HCT116 (cell line): ENCODE data around the gene CCNJL. TPM values are rescaled to one million over a fixed set of nuclear protein-coding genes. Genes with fewer than 3 reads are reported as not detected.

Source experiments
- ATAC-seq: fragments of 200-7000 bp; cut with Tn5 transposase; 2 replicates; pipeline ENCODE4 v1.9.1; 2020; ENCODE audit warnings: mild to moderate bottlenecking, moderate library complexity
- BruUV-seq: library from RNA; stranded (reverse); fragments of 400-500 nt; replicated peaks from 2 replicates; lab custom pipeline; 2021; lab: Mats Ljungman, UMichigan
- CTCF ChIA-PET: fragments of 300-600 bp; sonication (Branson Sonifier 250); formaldehyde crosslinking; loops from one replicate; lab custom pipeline; 2021; ENCODE audit warnings: antibody characterized with exemption; lab: Charles Lee
- POLR2A ChIA-PET: fragments of 300-600, 350-600 bp; sonication (Branson Sonifier 250); formaldehyde crosslinking; loops from one replicate; lab custom pipeline; 2021; ENCODE audit warnings: antibody characterized with exemption; lab: Charles Lee
- RAD21 ChIA-PET, 2 experiments: fragments of 300-600 bp; sonication (Branson Sonifier 250); formaldehyde crosslinking; loops; one replicate each; lab custom pipeline; 2023; ENCODE audit warnings: low total read pairs in 2 of 2; ENCODE audit not compliant: uncharacterized antibody in 2 of 2, unreplicated experiment in 2 of 2, low non-redundant PET in 1 of 2; lab: Charles Lee
- DNase-seq: peaks from one replicate; pipeline ENCODE4 v3.0.0-alpha.2; 2010; ENCODE audit warnings: low read depth, low spot score
- H2AFZ ChIP-seq: fragments of 200-600 bp; shearing (Covaris generic), sonication (generic); 2 replicates; pipeline ENCODE4 v1.6.1; 2017; ENCODE audit warnings: low read depth, mixed run types, mixed read lengths, antibody characterized with exemption, low read length; ENCODE audit not compliant: poor library complexity, severe bottlenecking
- H3K27ac ChIP-seq: 2 replicates; pipeline ENCODE4 v1.5.1; 2012; ENCODE audit warnings: low read depth, low read length
- H3K27me3 ChIP-seq: fragments of 200-600 bp; sonication (generic); 2 replicates; pipeline ENCODE4 v1.6.1; 2016; ENCODE audit warnings: mixed run types, low read length, mixed read lengths; ENCODE audit not compliant: insufficient read depth
- H3K36me3 ChIP-seq, 2 experiments: fragments of 200-500 bp in 1 of 2; fragments of 200-600 bp in 1 of 2; sonication (Bioruptor generic) in 1 of 2; sonication (generic) in 1 of 2; 2 replicates each; pipeline versions ENCODE4 v1.5.1 to v1.6.1; 2014 to 2016; ENCODE audit warnings: low read length in 2 of 2, inconsistent platforms in 1 of 2, mixed read lengths in 1 of 2, mixed run types in 1 of 2; ENCODE audit not compliant: insufficient read depth in 2 of 2, control insufficient read depth in 1 of 2
- H3K4me1 ChIP-seq, 2 experiments: fragments of 200-600 bp in 1 of 2; sonication (generic) in 1 of 2; 2 replicates each; pipeline versions ENCODE4 v1.5.1 to v1.6.1; 2012 to 2017; ENCODE audit warnings: low read length in 2 of 2, inconsistent platforms in 1 of 2, mild to moderate bottlenecking in 1 of 2, mixed read lengths in 1 of 2, mixed run types in 1 of 2, moderate library complexity in 1 of 2; ENCODE audit not compliant: insufficient read depth in 2 of 2, control insufficient read depth in 1 of 2
- H3K4me2 ChIP-seq: fragments of 200-600 bp; sonication (generic); 2 replicates; pipeline ENCODE4 v1.6.1; 2017; ENCODE audit warnings: mixed run types, low read length, mixed read lengths
- H3K4me3 ChIP-seq, 2 experiments: fragments of 200-600 bp in 1 of 2; sonication (generic) in 1 of 2; replicated peaks in 1 of 2; 2 replicates each; pipeline ENCODE4 v1.5.1; 2011 to 2016; ENCODE audit warnings: low read length in 2 of 2, control low read depth in 1 of 2, low read depth in 1 of 2, mild to moderate bottlenecking in 1 of 2, mixed read lengths in 1 of 2, mixed run types in 1 of 2
- H3K79me2 ChIP-seq: fragments of 200-600 bp; sonication (generic); 2 replicates; pipeline ENCODE4 v1.6.1; 2017; ENCODE audit warnings: mild to moderate bottlenecking, mixed run types, low read length, moderate library complexity, mixed read lengths; ENCODE audit not compliant: insufficient read depth
- H3K9ac ChIP-seq: fragments of 200-600 bp; sonication (generic); 2 replicates; pipeline ENCODE4 v1.6.1; 2016; ENCODE audit warnings: low read length, mixed read lengths
- H3K9me2 ChIP-seq: fragments of 200-600 bp; sonication (generic), shearing (Covaris generic); 2 replicates; pipeline ENCODE4 v1.6.1; 2017; ENCODE audit warnings: mixed run types, mild to moderate bottlenecking, moderate library complexity; ENCODE audit not compliant: insufficient read depth
- H3K9me3 ChIP-seq, 2 experiments: fragments of 200-500 bp in 1 of 2; fragments of 200-600 bp in 1 of 2; sonication (Bioruptor generic) in 1 of 2; sonication (generic) in 1 of 2; 2 replicates each; pipeline ENCODE4 v1.6.1; 2014 to 2017; ENCODE audit warnings: low read length in 2 of 2, mixed read lengths in 2 of 2, inconsistent platforms in 1 of 2, low read depth in 1 of 2, mild to moderate bottlenecking in 1 of 2, mixed run types in 1 of 2, moderate library complexity in 1 of 2; ENCODE audit not compliant: control insufficient read depth in 1 of 2, insufficient read depth in 1 of 2
- H4K20me1 ChIP-seq: fragments of 200-600 bp; sonication (generic), shearing (Covaris generic); 2 replicates; pipeline ENCODE4 v1.6.1; 2017; ENCODE audit warnings: mixed run types, mild to moderate bottlenecking, moderate library complexity; ENCODE audit not compliant: insufficient read depth
- CBX3 ChIP-seq: IDR thresholded peaks from 2 replicates; pipeline ENCODE4 v1.6.1; 2012; ENCODE audit warnings: low read depth
- EGR1 ChIP-seq: IDR thresholded peaks from 2 replicates; pipeline ENCODE4 v1.6.1; 2012; ENCODE audit warnings: low read depth
- ELF1 ChIP-seq: IDR thresholded peaks from 2 replicates; pipeline ENCODE4 v1.6.1; 2012; ENCODE audit warnings: low read depth, borderline replicate concordance
- EZH2phosphoT487 ChIP-seq: fragments of 200-600 bp; IDR thresholded peaks from 2 replicates; pipeline ENCODE4 v1.6.1; 2018; ENCODE audit warnings: antibody characterized with exemption, borderline replicate concordance
- FOSL1 ChIP-seq: IDR thresholded peaks from 2 replicates; pipeline ENCODE4 v1.6.1; 2012; ENCODE audit warnings: low read depth
- POLR2AphosphoS5 ChIP-seq: IDR thresholded peaks from 2 replicates; pipeline ENCODE4 v1.6.1; 2011; ENCODE audit warnings: mild to moderate bottlenecking, low read depth, low read length, moderate library complexity
- RAD21 ChIP-seq: IDR thresholded peaks from 2 replicates; pipeline ENCODE4 v1.6.1; 2012; ENCODE audit warnings: low read depth, mild to moderate bottlenecking
- SP1 ChIP-seq: IDR thresholded peaks from 2 replicates; pipeline ENCODE4 v1.6.1; 2012; ENCODE audit warnings: low read depth
- SRF ChIP-seq: IDR thresholded peaks from 2 replicates; pipeline ENCODE4 v1.6.1; 2012; ENCODE audit warnings: low read depth
- TCF7L2 ChIP-seq: IDR thresholded peaks from 2 replicates; pipeline ENCODE4 v1.7.0; 2011; ENCODE audit warnings: borderline replicate concordance, inconsistent platforms; ENCODE audit not compliant: insufficient read depth, insufficient read length; ENCODE audit errors: extremely low read depth
- YY1 ChIP-seq: IDR thresholded peaks from 2 replicates; pipeline ENCODE4 v1.6.1; 2011; ENCODE audit warnings: low read length, low read depth, moderate library complexity, mild to moderate bottlenecking; ENCODE audit not compliant: insufficient replicate concordance; ENCODE audit errors: extremely low read depth
- ZFX ChIP-seq: fragments of 450-650 bp; IDR thresholded peaks from 2 replicates; pipeline ENCODE4 v1.6.1; 2017
- ZNF274 ChIP-seq: fragments of 200-500 bp; sonication (Bioruptor generic); IDR thresholded peaks from 2 replicates; pipeline ENCODE4 v1.6.1; 2014; ENCODE audit warnings: mild to moderate bottlenecking, low read depth, low read length, inconsistent platforms
- intact Hi-C: fragments of 100-400 bp; cut with micrococcal nuclease; formaldehyde crosslinking; loops from 2 replicates; pipeline ENCODE4 v1.10.0; 2022
- total RNA-seq: library from RNA; stranded (reverse); gene quantifications from one replicate; pipeline ENCODE4 v1.2.1, GENCODE V29; 2021; ENCODE audit not compliant: unreplicated experiment
- TF ChIP-seq, protein P1 (sequence below): IDR thresholded peaks from 2 replicates; pipeline ENCODE4 v1.6.1; 2012
- TF ChIP-seq, protein P2 (sequence below): IDR thresholded peaks from 2 replicates; pipeline ENCODE4 v1.6.1; 2011; ENCODE audit warnings: mild to moderate bottlenecking, low read length, moderate library complexity; ENCODE audit not compliant: insufficient replicate concordance; ENCODE audit errors: extremely low read depth
- TF ChIP-seq, protein P3 (sequence below): IDR thresholded peaks from 2 replicates; pipeline ENCODE4 v1.6.1; 2012

The CCNJL gene
- total RNA-seq, 1 experiment from 2014 or later: 2.9 TPM

DNA sequence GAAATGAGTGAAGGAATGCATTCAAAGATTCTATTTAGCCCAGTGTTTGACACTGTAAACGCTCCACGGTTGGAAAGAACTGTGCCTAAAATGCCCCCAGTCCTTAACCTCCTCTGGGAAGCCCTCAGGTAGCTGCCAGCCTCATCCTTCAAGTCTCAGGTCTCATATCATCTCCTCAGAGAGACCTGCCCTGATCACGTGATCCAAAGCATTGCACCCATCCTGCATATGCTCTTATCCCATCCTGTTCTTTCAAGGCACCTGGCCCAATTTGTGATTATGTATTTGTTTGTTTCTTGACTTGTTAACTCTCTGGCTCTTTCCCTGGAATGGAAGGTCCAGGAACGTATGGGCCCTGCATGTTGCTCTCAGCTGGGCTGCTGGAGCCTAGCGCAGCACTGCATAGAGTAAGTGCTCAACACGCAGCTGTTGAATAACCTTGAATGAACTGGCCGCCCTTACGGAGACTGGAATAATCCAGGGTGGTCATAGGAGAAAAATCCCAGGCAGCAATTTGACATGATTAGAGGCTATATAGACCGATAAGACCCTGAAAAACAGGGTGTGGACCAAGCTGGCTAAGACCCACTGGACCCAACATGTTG lies 49.4 kb upstream of the CCNJL start:
- ChIA-PET CTCF (interaction anchor here (1.4 kb wide), 1 partner anchor 29 kb away, joined by 3 read pairs; no protein-coding TSS in a partner anchor), POLR2A (no interaction called here), RAD21 (no interaction called here)
- Histone ChIP-seq H3K4me2 (no peak overlapping the region), H4K20me1 (no peaks in the 10 kb centered on the region), H3K9ac (no peak overlapping the region), H3K27ac (no peak overlapping the region), H3K79me2 (no peaks in the 10 kb centered on the region), H3K36me3 (no peaks in the 10 kb centered on the region), H3K4me3 (no peak overlapping the region), H3K9me2 (no peaks in the 10 kb centered on the region), H3K9me3 (no peaks in the 10 kb centered on the region), H3K27me3 (no peaks in the 10 kb centered on the region), H2AFZ (no peak overlapping the region), H3K4me1 (no peaks in the 10 kb centered on the region)
- TF ChIP-seq ZFX (no peak), YY1 (no peak), POLR2AphosphoS5 (no peak), ELF1 (no peak), RAD21 (no peak), SRF (no peak), FOSL1 (no peak), ZNF274 (no peak), EZH2phosphoT487 (no peak), EGR1 (no peak), SP1 (no peak), TCF7L2 (no peak), CBX3 (no peak)
- TF ChIP-seq, protein P1, sequence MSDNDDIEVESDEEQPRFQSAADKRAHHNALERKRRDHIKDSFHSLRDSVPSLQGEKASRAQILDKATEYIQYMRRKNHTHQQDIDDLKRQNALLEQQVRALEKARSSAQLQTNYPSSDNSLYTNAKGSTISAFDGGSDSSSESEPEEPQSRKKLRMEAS: no peak
- TF ChIP-seq, protein P2, sequence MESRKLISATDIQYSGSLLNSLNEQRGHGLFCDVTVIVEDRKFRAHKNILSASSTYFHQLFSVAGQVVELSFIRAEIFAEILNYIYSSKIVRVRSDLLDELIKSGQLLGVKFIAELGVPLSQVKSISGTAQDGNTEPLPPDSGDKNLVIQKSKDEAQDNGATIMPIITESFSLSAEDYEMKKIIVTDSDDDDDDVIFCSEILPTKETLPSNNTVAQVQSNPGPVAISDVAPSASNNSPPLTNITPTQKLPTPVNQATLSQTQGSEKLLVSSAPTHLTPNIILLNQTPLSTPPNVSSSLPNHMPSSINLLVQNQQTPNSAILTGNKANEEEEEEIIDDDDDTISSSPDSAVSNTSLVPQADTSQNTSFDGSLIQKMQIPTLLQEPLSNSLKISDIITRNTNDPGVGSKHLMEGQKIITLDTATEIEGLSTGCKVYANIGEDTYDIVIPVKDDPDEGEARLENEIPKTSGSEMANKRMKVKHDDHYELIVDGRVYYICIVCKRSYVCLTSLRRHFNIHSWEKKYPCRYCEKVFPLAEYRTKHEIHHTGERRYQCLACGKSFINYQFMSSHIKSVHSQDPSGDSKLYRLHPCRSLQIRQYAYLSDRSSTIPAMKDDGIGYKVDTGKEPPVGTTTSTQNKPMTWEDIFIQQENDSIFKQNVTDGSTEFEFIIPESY: no peak
- TF ChIP-seq, protein P3, sequence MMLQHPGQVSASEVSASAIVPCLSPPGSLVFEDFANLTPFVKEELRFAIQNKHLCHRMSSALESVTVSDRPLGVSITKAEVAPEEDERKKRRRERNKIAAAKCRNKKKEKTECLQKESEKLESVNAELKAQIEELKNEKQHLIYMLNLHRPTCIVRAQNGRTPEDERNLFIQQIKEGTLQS: no peak
- no TSS peak for BruUV-seq
- intact Hi-C loops: no loop called here
- DNase-seq: no peak
- ATAC-seq: no peak
